BJ (cell line): ENCODE measurements around the gene PCDHGB3. TPM values are rescaled to one million over a fixed set of nuclear protein-coding genes. Genes with fewer than 3 reads are reported as not detected.
"Not testable (repeated sequence)": the region's sequence is repeated elsewhere in the genome, so short reads cannot be mapped to it uniquely, and the experiment has no call there.

ENCODE experiments used
- CTCF ChIA-PET: fragments of 350-600 bp; formaldehyde crosslinking; extraction: SDS; loops from one replicate; lab custom pipeline; 2021; ENCODE audit warnings: antibody characterized with exemption, inconsistent platforms; lab: Yijun Ruan, JAX
- POLR2A ChIA-PET: fragments of 300-600 bp; sonication (Branson Sonifier 250); formaldehyde crosslinking; extraction: SDS; loops from one replicate; lab custom pipeline; 2021; ENCODE audit warnings: antibody characterized with exemption; lab: Charles Lee
- DNase-seq: peaks from one replicate; pipeline ENCODE4 v3.0.0-alpha.2; 2011; ENCODE audit warnings: low read depth
- H3K27me3 ChIP-seq: 2 replicates; pipeline ENCODE4 v1.6.0; 2011; ENCODE audit warnings: low read length; ENCODE audit not compliant: control insufficient read depth, insufficient read depth
- H3K36me3 ChIP-seq: 2 replicates; pipeline ENCODE4 v1.5.1; 2011; ENCODE audit warnings: low read length; ENCODE audit not compliant: control insufficient read depth, insufficient read depth
- H3K4me3 ChIP-seq: 2 replicates; pipeline ENCODE4 v1.5.1; 2011; ENCODE audit warnings: low read depth, mild to moderate bottlenecking, control low read depth, low read length
- polyA plus RNA-seq: library from polyadenylated mRNA; depleted of rRNA; stranded (reverse); fragments of >200 nt; gene quantifications from 2 replicates; pipeline ENCODE4 v1.2.3, GENCODE V29; 2011
- TF ChIP-seq, protein P1 (sequence below): IDR thresholded peaks from 2 replicates; pipeline ENCODE4 v1.5.1; 2011; ENCODE audit warnings: low read depth, mild to moderate bottlenecking, control low read depth, inconsistent platforms, low read length, moderate library complexity; ENCODE audit not compliant: insufficient read depth

Gene PCDHGB3
- polyA plus RNA-seq, 1 experiment = 3.0 TPM

GRCh38 chr5:141382469-141383294, 12.6 kb downstream of the PCDHGB3 start, which contains the start of gene PCDHGA7:
Gene PCDHGA7 (plus strand): TSS chr5:141382742. CDS start chr5:141382900, 158 bp downstream.
- TF ChIP-seq, protein P1, sequence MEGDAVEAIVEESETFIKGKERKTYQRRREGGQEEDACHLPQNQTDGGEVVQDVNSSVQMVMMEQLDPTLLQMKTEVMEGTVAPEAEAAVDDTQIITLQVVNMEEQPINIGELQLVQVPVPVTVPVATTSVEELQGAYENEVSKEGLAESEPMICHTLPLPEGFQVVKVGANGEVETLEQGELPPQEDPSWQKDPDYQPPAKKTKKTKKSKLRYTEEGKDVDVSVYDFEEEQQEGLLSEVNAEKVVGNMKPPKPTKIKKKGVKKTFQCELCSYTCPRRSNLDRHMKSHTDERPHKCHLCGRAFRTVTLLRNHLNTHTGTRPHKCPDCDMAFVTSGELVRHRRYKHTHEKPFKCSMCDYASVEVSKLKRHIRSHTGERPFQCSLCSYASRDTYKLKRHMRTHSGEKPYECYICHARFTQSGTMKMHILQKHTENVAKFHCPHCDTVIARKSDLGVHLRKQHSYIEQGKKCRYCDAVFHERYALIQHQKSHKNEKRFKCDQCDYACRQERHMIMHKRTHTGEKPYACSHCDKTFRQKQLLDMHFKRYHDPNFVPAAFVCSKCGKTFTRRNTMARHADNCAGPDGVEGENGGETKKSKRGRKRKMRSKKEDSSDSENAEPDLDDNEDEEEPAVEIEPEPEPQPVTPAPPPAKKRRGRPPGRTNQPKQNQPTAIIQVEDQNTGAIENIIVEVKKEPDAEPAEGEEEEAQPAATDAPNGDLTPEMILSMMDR = peak; percentile 68
- DNase-seq = no peak
- POLR2A ChIA-PET = interaction anchor here (0.6 kb wide), 1 partner anchor 135 kb away, joined by 8 read pairs; no protein-coding TSS in a partner anchor
- H3K4me3 ChIP-seq = peak within 1 kb of the TSS; percentile 54
- CTCF ChIA-PET = interaction anchor here (0.8 to 1.6 kb wide), 8 partner anchors 12 to 183 kb away, joined by 3 to 11 read pairs (median 4); partner anchors contain the start of genes PCDHGA2, PCDHGA5, PCDHGB5 and TAF7
- H3K36me3 ChIP-seq = no peaks in the 10 kb centered on the region; the same call in 1 of the 2 replicates
- H3K27me3 ChIP-seq = no peaks in the 10 kb centered on the region

GRCh38 chr5:141383345-141383744, 13.3 kb downstream of the PCDHGB3 start:
- TF ChIP-seq, protein P1 = no peak
- H3K36me3 ChIP-seq = no peaks in the 10 kb centered on the region; the same call in 1 of the 2 replicates
- no peak for DNase-seq
- H3K27me3 ChIP-seq = no peaks in the 10 kb centered on the region
- CTCF ChIA-PET = interaction anchor here (0.8 to 1.6 kb wide), 8 partner anchors 12 to 183 kb away, joined by 3 to 11 read pairs (median 4); partner anchors contain the start of genes PCDHGA2, PCDHGA5, PCDHGB5 and TAF7
- peak overlapping the region; percentile 54 for H3K4me3 ChIP-seq
- POLR2A ChIA-PET = interaction anchor here (0.6 kb wide), 1 partner anchor 135 kb away, joined by 8 read pairs; no protein-coding TSS in a partner anchor

DNA sequence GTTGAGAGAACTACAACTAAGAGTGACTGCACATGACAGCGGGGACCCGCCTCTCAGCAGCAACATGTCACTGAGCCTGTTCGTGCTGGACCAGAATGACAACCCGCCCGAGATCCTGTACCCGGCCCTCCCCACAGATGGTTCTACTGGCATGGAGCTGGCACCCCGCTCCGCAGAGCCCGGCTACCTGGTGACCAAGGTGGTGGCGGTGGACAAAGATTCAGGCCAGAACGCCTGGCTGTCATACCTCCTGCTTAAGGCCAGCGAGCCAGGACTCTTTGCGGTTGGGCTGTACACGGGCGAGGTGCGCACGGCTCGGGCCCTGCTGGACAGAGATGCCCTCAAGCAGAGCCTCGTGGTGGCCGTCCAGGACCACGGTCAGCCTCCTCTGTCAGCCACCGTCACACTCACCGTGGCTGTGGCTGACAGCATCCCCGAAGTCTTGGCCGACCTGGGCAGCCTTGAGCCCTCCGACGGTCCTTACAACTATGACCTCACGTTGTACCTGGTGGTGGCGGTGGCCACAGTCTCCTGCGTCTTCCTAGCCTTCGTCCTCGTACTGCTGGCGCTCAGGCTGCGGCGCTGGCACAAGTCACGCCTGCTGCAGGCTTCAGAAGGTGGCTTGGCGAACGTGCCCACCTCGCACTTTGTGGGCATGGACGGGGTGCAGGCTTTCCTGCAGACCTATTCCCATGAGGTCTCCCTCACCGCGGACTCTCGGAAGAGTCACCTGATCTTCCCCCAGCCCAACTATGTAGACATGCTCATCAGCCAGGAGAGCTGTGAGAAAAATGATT, 14.6 kb downstream of the PCDHGB3 start:
- POLR2A ChIA-PET = no interaction called here
- DNase-seq = no peak
- Histone ChIP-seq H3K27me3 (no peaks in the 10 kb centered on the region), H3K36me3 (no peaks in the 10 kb centered on the region; the same call in 1 of the 2 replicates), H3K4me3 (no peak overlapping the region)
- CTCF ChIA-PET = interaction anchor here (4.1 kb wide), 1 partner anchor 14 kb away, joined by 16 read pairs; the partner anchor contains the start of gene PCDHGB3
- TF ChIP-seq, protein P1 = no peak

DNA sequence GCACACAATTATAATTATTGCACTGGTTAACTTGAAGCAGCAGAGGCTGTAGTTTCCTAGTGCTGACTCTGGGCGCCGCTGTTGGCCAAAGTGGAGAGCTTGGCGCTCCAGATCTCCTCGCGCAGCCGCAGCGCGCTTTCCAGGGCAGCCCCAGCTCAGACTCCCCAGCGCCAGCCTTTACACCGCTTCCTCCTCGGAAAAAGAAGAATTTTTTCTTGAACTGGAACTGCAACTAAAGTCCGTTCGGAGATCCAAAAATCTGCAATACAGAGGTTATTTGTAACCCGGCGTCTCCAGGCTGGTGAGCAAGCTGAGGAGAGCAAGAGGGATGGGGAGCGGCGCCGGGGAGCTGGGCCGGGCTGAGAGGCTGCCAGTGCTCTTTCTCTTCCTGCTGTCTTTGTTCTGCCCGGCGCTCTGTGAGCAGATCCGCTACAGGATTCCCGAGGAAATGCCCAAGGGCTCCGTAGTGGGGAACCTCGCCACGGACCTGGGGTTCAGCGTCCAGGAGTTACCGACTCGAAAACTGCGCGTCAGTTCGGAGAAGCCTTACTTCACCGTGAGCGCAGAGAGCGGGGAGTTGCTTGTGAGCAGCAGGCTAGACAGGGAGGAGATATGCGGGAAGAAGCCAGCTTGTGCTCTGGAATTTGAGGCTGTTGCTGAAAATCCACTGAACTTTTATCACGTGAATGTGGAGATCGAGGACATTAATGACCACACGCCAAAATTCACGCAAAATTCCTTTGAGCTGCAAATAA, 17.7 kb downstream of the PCDHGB3 start, which contains the start of gene PCDHGB4:
Gene PCDHGB4, plus strand, starts transcription at position 142 of the 755 bp plus-strand sequence. Its CDS starts 187 bp downstream, at position 329.
- H3K27me3 ChIP-seq, DNase-seq, POLR2A ChIA-PET, H3K36me3 ChIP-seq: not testable (repeated sequence)
- CTCF ChIA-PET = interaction anchor here (0.8 to 4.1 kb wide), 7 partner anchors 14 to 176 kb away, joined by 3 to 16 read pairs (median 4); partner anchors contain the start of genes PCDHGA11, PCDHGA2 and PCDHGB3
- TF ChIP-seq, protein P1 = peak; percentile 60
- peak within 1 kb of the TSS; percentile 22; the same call in 1 of the 2 replicates for H3K4me3 ChIP-seq
